ENCODE results near the gene MED27. TPM values are rescaled to one million over a fixed set of nuclear protein-coding genes. Genes with fewer than 3 reads are reported as not detected.

MED27 gene
- total and polyA plus RNA-seq, 8 donors, result 0.87 to 21.9 (median 12.7) TPM

DNA sequence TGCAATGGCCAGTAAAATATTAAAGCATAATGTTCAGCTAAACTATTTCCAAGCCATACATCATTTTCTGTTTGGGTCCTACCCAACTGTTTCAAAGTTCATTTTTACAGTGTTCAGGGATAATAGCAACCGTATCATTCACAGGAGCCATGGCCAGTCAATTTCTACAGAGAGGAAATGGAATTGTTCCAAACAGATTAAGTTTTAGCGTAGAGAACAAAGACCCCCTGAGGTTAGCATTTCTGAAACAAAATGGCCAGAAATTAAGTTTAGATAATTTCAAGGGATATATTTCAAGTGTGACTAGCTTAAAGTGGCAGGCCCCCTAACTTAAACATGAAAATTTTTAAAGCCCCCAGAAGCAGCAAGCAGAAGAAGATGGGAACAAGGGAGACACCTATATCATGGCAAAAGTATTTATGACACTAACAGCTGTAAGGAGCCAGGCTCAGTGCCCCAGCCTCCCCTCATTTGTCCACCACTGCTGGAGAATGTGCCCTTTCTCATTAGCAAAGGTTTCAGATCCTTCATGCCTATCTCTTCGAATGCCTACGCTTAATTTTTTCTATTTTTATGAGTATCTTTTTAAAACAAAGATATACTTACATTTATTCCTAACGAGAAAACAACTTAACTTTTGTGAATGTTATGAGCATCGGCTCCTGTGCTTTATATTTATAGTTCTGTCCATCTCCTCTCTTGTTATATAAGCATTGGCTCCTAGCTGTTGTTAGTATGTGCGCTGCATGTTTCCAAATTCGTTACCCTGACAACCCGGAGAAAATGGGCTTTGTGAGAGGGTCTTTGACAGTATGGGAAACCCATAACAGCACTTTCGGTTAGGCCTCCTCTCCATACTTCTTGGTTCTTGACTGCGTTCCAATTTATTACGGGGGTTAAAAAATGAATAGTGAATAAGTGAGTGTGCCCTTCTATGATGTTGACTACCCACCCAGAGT, 116.3 kb downstream of the MED27 start:
- DNase-seq, result no peak
- Histone ChIP-seq H3K36me3 (peaks cover 0 to 3% (median 0%) of the 10 kb centered on the region in 4 donors), H3K4me3 (no peak overlapping the region), H3K27me3 (no peaks in the 10 kb centered on the region), H3K9me3 (no peaks in the 10 kb centered on the region), H3K27ac (no peak overlapping the region), H3K4me1 (peaks cover 0 to 5% (median 0%) of the 10 kb centered on the region in 4 donors)
- no peak for TF ChIP-seq EP300 (IDR thresholded peaks at IDR 0.05)
- TF ChIP-seq, protein P1, sequence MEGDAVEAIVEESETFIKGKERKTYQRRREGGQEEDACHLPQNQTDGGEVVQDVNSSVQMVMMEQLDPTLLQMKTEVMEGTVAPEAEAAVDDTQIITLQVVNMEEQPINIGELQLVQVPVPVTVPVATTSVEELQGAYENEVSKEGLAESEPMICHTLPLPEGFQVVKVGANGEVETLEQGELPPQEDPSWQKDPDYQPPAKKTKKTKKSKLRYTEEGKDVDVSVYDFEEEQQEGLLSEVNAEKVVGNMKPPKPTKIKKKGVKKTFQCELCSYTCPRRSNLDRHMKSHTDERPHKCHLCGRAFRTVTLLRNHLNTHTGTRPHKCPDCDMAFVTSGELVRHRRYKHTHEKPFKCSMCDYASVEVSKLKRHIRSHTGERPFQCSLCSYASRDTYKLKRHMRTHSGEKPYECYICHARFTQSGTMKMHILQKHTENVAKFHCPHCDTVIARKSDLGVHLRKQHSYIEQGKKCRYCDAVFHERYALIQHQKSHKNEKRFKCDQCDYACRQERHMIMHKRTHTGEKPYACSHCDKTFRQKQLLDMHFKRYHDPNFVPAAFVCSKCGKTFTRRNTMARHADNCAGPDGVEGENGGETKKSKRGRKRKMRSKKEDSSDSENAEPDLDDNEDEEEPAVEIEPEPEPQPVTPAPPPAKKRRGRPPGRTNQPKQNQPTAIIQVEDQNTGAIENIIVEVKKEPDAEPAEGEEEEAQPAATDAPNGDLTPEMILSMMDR (IDR thresholded peaks at IDR 0.05), result no peak
- no peak for TF ChIP-seq POLR2A (IDR thresholded peaks at IDR 0.05)
- 80 to 90% (median 83%) methylated on average over 12 of the region's 12 CpGs for WGBS, 5 donors
- intact Hi-C loops (cut with DNase I; ENCODE audit: low total_unique reads), result no loop called here

DNA sequence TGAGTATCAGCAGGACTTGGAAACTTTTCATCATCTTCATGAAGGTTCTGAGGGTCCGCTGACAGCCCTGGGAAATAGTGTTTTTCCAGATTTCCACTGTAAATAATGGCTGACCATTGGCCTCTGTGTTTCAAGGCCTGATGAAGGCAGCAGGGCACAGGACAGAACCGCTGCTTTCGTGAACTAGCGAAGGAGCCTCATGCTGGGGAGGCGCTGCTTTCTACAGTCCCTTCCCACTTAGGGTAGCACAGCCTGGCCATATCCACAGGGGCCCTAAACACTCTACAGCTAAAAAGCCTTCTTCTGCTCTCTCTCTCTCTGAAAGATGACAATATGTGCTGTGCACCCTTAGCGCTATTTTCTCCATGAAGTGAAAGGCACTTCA, 118.2 kb downstream of the MED27 start:
- H3K4me1 ChIP-seq, result peaks cover 0 to 5% (median 0%) of the 10 kb centered on the region in 4 donors
- H3K36me3 ChIP-seq, result peaks cover 0 to 4% (median 0%) of the 10 kb centered on the region in 4 donors
- DNase-seq, result no peak
- H3K27me3 ChIP-seq, result no peaks in the 10 kb centered on the region
- H3K27ac ChIP-seq, result no peak overlapping the region
- TF ChIP-seq POLR2AphosphoS5 (IDR thresholded peaks at IDR 0.05), result no peak
- intact Hi-C loops (cut with DNase I; ENCODE audit: low total_unique reads), result no loop called here
- no peaks in the 10 kb centered on the region for H3K9me3 ChIP-seq
- no peak overlapping the region for H3K4me3 ChIP-seq
- 94 to 97% (median 96%) methylated on average over 6 of the region's 6 CpGs for WGBS, 5 donors

DNA sequence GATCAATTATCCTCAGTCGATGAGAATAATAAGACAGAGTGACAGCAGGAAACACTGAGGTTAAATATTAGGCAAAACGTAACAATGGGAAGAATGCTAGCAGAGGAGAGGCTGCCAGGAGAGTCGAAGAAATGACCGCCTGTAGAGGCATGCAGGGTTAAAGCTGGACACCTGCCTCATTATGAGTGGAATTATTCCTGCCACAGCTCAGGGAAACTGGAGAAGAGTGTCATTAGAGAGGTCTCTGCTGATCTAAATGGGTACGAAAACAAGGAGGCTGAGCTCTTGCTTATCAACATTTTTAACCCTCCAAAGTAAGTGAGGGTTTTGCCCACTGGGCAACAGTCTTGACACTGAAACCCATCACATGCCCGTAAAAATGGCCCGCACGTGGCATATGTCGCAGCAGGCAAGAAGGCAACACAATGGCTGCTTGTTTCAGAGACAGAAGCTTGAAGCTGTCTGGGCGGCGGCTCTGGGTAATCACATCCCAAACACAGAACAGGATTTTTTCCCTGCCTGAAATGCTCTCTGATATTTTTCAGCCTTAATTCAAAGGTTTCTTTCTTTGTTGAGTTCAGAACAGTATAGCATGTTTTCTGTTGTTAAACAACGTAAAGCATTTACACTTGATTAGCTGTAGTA, 118.7 kb downstream of the MED27 start:
- Histone ChIP-seq H3K27ac (no peak overlapping the region), H3K36me3 (peaks cover 0 to 4% (median 0%) of the 10 kb centered on the region in 4 donors), H3K27me3 (no peaks in the 10 kb centered on the region), H3K4me3 (no peak overlapping the region), H3K4me1 (peaks cover 0 to 5% (median 0%) of the 10 kb centered on the region in 4 donors), H3K9me3 (no peaks in the 10 kb centered on the region)
- DNase-seq, result peak in 1 of 2 donors; percentile 27
- intact Hi-C loops (cut with DNase I; ENCODE audit: low total_unique reads), result no loop called here
- no peak for TF ChIP-seq EP300 (IDR thresholded peaks at IDR 0.05)
- TF ChIP-seq POLR2A (IDR thresholded peaks at IDR 0.05), result no peak
- TF ChIP-seq, protein P1 (IDR thresholded peaks at IDR 0.05), result no peak
- no peak for TF ChIP-seq POLR2AphosphoS5 (IDR thresholded peaks at IDR 0.05)
- WGBS, 5 donors, result 80 to 87% (median 83%) methylated on average over 12 of the region's 12 CpGs

DNA sequence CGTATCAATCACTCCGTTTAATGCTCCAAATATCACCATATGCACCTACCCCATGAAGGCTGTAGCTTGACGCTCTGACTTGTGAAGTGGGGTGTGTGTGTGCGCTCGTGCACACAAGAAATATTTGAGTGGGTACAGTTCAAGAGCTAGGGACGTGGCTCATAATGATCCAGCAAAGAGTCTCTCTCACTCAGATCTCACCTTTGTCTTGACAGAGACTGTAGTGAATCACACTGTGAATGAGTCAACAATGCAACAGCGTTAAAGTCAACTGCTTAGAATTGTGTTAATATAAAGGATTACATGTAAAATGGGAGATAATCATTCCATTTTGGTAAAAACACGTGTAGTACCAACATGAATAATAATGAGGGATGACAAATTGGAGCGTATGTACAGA, 119.4 kb downstream of the MED27 start:
- WGBS, 5 donors, result 87 to 91% (median 89%) methylated on average over 9 of the region's 9 CpGs
- H3K27me3 ChIP-seq, result no peaks in the 10 kb centered on the region
- intact Hi-C loops (cut with DNase I; ENCODE audit: low total_unique reads), result no loop called here
- H3K4me1 ChIP-seq, result peaks cover 0 to 5% (median 0%) of the 10 kb centered on the region in 4 donors
- H3K4me3 ChIP-seq, result no peak overlapping the region
- no peaks in the 10 kb centered on the region for H3K9me3 ChIP-seq
- no peak for TF ChIP-seq EP300 (IDR thresholded peaks at IDR 0.05)
- TF ChIP-seq POLR2AphosphoS5 (IDR thresholded peaks at IDR 0.05), result no peak
- TF ChIP-seq POLR2A (IDR thresholded peaks at IDR 0.05), result no peak
- DNase-seq, result no peak
- peaks cover 0 to 4% (median 0%) of the 10 kb centered on the region in 4 donors for H3K36me3 ChIP-seq
- no peak overlapping the region for H3K27ac ChIP-seq

DNA sequence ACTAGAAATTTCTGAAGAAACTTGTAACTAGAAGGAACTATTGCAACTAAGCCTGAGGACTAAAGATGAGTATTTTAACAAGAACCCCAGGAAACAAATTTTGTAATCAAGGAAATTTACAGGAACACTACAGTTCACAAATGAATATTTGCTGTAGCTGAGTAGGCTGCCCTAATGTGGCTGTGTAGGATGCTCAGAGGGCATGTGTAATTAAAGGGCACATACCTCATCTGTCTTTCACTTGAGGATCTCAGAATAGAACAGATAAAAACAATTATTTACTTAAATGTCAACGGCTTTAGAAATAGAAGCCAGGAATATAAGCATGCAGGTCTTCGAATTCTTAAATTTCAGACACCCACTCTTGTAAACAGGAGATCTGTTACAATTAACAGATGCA, 119.8 kb downstream of the MED27 start:
- Histone ChIP-seq H3K27ac (no peak overlapping the region), H3K36me3 (peaks cover 0 to 4% (median 0%) of the 10 kb centered on the region in 4 donors), H3K27me3 (no peaks in the 10 kb centered on the region), H3K4me3 (no peak overlapping the region), H3K9me3 (no peaks in the 10 kb centered on the region), H3K4me1 (peaks cover 0 to 5% (median 0%) of the 10 kb centered on the region in 4 donors)
- TF ChIP-seq POLR2AphosphoS5 (IDR thresholded peaks at IDR 0.05), result no peak
- no peak for TF ChIP-seq EP300 (IDR thresholded peaks at IDR 0.05)
- TF ChIP-seq POLR2A (IDR thresholded peaks at IDR 0.05), result no peak
- TF ChIP-seq, protein P1 (IDR thresholded peaks at IDR 0.05), result no peak
- 76 to 86% (median 83%) methylated on average over 2 of the region's 2 CpGs for WGBS, 5 donors
- intact Hi-C loops (cut with DNase I; ENCODE audit: low total_unique reads), result no loop called here
- no peak for DNase-seq
